HG02678 (cell line): Measurements from ENCODE around the gene TYW5.

Source experiments
- ATAC-seq: cut with Tn5 transposase; IDR thresholded peaks from one replicate; pipeline ENCODE4 v1.9.1; 2021; ENCODE audit warnings: mild to moderate bottlenecking, moderate library complexity; ENCODE audit not compliant: unreplicated experiment

The TYW5 gene, protein sequence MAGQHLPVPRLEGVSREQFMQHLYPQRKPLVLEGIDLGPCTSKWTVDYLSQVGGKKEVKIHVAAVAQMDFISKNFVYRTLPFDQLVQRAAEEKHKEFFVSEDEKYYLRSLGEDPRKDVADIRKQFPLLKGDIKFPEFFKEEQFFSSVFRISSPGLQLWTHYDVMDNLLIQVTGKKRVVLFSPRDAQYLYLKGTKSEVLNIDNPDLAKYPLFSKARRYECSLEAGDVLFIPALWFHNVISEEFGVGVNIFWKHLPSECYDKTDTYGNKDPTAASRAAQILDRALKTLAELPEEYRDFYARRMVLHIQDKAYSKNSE

DNA sequence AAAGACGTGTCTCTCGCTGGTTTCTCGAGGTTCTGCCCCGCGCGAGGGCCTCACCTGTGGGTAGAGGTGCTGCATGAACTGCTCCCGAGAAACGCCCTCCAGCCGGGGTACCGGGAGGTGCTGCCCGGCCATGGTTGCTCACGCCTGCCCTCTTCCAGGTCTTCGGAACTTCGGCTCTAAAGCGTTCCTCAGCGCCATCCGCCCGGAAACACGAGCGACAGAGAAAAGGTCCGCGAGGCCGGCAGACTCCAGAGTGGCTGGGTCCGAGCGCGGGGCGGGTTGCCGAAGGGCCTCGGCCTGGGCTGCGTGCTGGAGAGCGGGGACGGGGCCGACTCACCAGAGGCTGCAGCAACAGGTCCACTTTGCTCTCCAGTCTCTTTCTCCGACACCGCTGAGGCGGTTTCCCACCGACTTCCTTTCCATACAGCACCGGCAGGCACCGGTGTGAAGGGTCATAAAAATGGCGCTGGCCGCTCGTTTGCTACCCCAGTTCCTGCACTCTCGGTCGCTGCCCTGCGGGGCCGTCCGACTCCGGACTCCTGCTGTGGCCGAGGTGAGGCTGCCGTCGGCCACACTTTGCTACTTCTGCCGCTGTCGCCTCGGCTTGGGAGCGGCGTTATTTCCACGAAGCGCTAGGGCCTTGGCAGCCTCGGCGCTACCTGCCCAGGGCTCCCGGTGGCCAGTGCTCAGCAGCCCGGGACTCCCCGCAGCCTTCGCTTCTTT is at the start of gene TYW5, which contains the start of gene MAIP1:
Gene TYW5, minus strand, starts transcription at position 153 of the 723 bp plus-strand sequence. Its CDS starts 21 bp downstream, at position 132.
Gene MAIP1, plus strand, starts transcription at position 244 of the 723 bp plus-strand sequence. Its CDS starts 217 bp downstream, at position 461.
- peak; percentile 86 for ATAC-seq

DNA sequence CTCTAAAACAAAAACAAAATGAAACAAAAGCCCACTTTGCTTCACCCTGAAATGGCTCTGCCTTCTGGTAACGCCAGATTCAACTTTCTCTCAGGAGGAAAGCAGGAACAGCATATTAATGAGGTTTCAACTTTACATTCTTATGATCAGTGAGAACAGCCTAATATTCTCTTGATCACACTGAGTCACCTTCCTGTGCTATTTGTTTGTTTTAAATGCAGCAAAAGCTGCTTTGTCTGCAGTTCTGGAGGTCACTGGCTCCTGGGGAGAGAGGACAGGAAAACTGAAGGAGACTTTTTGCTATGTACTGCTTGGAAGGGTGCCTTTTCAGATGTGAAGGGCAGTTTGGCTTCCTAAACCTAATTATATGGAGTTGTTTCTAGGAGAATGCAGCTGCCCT is 48.2 kb upstream of the TYW5 start:
- no peak for ATAC-seq

DNA sequence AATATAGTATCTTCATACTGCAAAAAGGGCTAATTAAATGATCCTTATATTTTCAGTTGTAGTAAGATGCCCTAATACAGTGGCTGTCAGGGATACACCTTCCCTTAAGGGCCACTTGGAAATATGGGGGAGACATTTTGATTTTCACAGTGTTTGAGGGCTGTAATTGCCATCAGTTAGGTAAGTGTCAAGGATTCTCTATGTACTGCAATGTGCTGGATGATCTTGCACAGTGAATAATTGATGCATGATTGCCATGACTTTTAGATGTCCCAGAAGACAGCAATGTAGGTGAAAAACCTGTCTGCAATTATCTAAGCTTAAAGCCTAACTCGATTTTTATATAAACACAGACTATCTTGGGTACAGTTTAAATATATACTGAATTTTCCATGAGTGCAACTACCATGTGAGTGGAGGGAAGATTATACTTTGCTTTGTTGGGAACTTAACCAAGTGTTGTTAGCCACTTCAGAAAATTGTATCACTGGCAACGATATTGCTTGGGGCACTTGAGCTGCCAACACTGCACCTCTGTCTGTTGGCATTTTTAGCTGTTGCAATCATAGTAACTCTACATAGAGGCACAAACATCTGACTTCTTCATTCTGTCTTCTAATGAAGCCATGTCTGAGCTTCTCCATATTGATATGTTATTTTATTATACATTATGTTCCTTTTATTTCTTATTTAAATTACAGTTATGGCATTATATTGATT is 45.3 kb upstream of the TYW5 start:
- ATAC-seq: no peak

DNA sequence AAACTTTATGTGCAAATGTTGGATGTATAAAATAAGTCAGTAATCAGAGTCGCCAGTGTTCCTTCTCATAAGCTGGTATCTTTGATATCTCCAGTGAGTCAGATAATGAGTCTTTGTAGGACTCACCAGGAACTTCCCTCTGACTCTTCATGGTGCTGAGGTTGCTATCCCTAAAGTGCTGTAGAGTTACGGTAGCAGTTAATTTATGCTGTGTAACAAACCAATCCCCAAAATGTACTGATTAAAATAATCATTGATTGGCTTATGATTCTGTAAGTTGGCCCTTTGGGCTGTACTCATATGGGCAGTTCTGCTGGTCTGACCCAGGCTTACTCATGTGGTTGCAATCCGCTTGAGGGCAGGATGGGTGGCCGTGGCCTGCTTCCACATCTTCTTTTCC is 43.9 kb upstream of the TYW5 start:
- ATAC-seq: no peak

DNA sequence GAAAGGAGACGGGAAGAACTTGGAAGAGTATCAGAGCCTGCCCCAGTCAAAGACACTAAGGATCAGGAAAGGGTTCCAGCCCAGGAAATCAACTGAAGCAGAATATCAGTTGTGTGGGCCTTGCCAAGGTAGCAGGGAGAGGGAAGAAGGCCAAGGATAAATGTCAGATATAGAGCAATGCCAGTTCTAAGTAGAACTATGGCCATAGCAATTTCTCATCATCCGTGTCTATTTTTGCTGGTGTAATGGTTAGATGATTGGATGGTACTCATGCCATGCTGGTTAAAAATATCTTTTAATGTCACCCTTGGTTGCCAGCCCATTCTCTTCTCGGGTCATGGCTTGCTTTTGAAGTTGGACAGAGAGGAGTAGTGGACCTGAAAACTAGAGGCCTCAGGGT is 42.0 kb upstream of the TYW5 start:
- no peak for ATAC-seq

DNA sequence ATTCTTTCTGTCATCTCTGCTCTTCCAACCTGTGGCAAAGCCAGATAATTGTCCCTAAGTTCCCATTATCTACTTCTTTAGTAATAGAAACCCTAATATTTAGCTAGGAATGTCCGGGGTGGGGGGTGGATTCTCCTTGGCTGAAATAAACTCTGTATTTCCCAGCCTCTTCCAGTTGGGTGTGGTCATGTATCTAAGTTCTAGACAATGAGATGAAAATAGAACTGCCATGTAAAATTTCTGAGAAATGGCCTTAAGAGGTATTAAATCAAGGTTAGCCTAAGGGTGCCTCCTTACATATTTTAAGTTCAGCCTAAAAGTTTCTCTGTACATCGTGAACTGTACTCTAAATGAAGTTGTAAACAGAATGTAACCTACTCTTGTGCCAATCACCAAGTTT is 39.6 kb upstream of the TYW5 start:
- no peak for ATAC-seq

DNA sequence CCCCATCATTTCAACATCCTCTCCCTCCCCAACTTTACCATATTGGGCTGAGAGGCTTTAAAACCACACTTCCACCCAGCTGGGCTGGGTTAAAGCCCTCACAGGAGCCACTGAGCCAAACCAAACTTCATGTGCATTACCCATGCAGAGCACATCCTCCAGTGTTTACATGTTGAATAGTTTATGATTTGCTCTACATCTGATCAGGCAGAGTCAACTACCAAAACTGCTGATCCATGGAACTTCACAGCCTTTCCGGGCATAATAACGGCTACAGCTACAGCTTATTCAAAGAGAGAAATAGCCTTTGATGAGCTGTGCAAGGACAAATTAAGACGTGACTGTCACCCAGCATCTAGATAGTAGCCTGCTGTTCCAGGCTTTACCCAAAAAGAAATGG is 39.1 kb upstream of the TYW5 start:
- ATAC-seq: no peak

DNA sequence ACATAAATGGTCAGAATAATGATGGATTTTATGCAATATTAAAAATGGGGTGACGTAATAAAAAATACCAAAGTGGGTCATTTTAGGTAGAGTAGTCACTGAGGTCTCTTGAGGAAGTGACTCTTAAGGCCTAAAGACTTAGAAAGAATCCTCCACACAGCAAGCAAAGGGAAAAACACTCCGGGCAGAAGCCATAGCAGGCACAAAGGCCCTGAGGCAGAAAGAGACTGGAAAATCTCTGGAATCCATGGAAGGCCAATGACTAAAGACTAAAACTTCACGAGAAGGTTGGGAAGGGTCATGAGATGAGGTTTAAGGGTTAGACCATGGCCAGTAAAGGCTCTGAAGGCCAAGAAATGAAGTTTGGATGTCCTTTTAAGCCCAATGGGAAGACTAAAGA is 37.0 kb upstream of the TYW5 start:
- ATAC-seq: no peak

DNA sequence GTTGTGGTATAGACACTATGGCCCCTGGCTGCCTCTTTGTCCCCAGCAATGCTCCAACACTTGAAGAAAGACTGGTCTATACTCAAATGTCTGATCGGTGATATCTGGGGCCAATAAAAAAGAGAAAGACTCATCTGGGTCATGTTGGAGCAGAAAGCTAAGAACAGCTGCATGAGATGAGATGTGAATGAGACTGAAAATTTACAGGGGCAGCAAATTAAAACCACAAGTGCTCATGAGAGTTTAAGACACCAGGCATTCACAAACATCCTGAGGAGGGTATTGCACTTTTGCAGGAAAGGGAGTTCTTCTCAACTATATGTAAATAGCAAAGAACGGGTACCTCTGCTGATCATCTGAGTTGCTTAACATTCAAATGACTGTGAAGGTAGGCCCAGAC is 36.4 kb upstream of the TYW5 start:
- no peak for ATAC-seq

DNA sequence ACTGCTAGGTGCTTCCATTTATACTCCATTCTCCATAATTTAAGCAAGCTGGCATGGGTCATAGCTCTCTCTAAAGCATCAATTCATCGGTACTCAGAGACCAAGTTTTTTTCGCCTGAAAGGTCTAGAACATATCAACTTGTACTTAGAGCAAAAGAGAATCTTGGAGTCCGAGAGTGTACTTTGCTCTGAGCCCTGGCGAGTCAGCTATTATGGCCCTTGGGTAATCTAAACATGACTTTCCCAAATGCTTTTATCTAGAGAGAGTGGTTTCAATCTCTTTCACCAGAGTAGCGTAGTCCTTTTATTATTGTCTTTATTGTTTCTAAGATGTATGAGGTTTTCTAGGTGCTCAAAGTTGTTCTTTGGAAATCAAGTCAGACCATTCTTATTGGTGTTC is 34.5 kb upstream of the TYW5 start:
- no peak for ATAC-seq

DNA sequence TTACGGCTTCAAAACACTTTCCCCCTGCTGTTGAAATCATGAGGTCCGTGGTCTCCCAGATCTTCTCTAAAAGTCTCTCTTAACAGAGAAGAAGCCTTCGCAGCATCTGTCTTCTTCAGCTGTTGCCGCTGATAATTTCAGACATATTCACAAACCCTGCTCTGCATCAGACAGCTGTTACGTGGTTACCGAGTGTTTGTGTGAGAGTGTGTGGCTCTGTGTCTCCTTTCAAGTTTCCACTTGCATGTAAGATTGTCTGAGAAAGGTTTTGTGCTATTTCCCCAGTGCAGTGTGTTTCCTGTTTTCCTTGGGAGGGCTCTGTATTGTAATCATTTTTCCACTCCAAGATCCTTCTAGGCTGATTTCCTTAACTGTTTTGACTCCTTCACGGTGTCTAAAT is 32.9 kb upstream of the TYW5 start:
- ATAC-seq: no peak

DNA sequence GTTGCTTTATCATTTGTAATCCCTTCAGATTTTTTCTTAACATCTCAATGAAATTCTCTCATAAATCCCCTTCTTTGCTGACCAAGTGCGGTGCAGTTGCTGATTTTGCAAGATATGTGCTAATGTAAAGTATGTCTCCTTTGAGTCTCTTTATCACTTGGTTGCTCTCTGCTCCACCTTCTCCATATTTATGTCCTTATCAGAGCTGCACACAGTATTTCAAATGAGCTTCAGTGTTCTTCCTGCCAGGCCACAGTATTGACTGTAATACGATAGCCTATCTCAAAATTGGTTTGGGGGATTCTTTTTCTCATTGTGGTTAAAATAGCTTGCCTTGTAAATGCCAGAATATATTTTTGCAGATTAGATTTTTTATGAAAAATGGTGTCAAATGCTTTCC is 32.3 kb upstream of the TYW5 start:
- ATAC-seq: no peak

DNA sequence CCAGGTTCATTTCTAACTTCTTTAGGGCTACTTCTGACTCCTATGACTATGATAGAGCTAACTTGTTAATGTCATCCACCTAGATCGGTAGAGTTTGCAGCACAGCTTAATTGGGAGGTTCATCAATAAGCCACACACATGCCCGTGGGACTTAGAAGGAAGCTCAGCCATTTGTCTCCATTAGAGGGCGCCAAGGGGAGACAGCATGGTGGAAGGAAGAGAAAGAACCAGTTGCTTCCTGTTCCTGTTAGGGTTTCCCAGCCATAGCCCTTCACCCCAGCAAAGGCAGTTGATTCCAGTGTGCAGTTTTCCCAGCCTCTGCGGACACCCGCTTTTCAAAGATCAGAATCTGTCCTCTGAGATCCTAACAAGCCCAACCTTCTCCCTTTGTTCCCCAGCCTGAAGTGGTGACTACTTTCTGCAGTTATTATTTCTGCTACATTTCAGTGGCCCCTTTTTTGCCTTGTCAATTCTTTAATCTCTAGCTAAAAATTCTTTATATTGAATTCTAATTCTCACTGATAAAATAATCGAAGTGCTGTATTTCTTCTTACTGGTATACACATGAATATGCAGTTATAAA is 30.4 kb upstream of the TYW5 start:
- ATAC-seq: peak; percentile 67

DNA sequence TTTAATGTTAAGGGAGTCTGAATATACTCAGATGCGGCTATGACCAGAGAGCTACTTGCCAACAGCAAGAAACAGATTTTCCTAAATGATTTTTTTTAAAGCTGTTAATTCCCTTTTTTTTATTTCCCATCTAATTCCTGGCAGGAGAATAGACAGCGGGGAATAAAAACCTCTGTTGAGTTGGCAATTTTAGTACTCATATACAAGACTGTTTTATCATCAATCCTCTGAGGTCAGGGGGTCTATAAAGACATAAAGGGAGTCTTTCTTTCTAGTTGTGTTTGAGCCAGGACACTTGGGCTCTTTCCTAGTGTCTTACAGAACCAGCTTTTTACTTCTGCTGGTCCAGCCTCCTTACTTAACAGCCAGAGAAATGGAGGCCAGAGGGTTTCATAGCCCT is 29.5 kb upstream of the TYW5 start:
- no peak for ATAC-seq

DNA sequence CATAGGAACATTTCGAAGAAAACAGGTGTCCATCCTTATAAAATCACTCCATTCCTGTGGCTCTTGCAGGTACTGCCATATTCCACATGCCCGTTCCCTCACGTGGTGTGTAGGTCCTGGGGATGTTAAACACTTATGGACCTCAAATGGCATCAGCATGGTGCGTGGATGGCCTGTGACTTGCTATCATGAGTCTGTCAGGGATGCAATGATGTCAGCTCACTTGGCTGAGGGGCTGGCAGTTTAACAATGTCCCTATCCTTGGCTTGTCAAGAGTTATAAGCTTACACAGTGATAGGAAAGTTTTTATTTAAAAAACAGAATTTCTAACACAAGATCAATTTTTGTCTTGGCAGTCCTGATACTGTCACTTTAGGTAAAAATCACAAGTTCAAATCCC is 28.9 kb upstream of the TYW5 start:
- no peak for ATAC-seq

DNA sequence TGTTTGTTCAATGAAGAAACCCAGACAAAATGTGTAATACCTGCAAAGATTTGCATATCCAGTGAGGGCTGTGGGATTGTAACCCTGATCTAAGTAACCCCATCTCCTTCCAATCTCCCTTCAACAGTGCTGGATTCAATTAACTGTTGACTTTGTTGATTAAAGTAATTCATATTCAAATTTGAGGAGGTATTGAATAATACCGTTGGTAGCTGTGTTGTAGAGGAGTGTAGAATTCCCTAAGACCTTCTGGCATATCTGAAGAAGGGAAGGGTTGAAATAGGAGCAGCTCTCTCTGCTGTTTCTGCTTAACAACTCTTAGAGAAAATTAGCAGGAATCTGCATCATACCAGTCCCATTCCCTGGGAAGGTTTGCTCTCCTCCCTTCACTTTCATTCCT is 28.2 kb upstream of the TYW5 start:
- no peak for ATAC-seq

DNA sequence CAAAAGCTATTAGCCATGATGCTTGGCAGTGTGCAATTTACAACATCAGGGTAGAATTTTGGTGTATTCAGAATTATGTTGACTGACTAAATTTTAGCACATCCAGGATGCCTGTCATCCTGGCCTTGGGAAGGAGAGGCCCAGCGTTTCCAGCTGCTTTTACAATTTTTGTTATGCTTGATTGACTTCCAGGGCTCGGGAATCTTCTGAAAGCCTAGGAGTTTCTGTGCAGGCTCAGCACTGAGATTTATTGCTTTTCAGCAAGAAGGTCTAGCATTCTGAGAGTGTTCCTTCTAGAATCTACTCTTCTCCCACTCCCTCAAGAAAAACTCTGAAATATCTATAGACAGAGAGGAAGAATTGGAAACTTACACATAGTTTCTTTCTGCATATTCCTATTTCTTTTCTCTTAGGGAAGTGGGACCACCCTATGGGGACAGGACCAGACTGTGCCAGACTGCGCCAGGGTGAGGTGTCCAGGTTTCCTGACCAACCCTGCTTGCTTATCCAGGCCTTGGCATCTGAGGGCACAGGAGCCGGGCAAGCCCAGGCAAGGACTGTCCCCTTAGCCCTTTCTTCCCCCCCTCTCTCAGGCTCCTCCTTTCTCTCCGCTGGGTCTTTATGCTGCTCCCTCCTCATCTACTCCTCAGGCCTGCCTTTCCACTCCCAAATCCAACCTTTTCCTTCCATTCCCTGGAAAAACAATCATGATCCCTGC is 27.0 kb upstream of the TYW5 start:
- no peak for ATAC-seq

DNA sequence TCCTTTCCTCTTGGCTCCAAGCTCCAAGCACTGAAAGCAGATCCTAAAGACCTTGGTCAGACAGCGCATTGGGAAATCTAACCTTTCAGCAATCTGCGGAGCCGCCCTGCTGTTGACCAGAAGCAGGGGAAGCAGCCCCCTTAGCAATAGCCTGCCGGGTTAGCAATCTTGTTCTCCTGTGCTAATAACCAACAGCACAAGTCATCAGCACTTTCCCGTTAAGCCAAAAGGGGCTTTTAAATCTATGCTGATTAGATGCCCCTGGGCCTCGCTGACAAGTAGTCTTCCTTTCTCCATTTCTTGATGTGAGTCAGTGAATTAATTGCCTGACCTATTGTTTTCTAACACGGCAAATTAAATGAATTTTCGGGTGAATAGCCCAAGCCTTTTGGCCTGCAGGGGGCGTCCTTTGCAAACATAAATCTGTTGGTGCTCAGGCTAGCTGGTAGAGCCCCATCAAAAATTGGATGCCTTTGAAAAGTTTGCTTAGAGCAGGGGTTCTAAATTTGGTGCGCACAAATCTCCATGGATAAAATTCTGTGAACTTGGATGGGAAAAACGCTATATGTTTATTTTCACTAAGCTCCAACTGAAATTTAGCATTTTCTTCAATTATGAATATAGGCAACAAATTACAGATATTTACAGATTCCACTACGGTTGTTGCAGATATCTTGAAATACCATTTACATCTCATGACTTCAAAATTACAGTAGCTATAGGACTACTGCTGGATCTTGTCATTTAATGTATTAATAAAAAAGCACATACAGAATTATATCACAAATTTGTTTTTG is 24.7 kb upstream of the TYW5 start:
- ATAC-seq: no peak

DNA sequence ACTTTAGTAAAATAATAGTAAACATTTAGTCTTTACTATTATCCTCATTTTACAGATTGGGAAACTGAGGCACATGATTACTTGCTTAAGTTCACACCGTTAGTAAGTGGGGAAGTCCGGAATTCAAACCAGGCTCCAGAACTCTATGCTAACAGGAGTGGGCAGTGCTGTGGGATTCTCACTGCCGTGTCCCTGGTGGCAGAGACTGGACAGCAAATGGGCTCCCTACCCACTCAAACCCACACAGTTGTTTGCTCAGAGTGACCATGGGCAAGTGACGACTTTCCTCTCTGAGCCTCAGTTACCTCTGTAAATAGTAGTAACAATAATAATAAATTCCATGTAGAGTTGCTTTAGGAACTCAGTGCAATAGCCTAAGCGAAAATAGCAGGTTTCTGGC is 24.1 kb upstream of the TYW5 start:
- no peak for ATAC-seq

DNA sequence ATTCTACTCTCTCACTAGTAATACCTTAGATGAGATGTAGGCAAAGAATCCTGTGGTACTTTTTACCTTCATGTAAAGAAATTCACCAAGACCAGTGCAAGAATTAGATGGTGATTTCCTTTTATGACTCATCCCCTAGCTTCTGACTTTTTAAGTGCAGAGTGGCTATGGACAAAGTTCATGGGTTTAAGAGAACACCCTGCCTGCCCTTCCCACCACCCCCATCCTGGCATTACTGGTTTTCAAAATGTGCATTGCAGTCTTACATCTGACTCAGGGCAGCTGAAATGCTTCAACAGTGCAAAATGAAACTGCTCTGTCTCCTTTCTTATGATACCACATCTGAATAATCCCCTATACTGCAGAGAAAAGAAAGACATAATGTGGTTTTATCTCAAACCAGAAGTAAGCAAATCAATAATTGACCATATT is 22.7 kb upstream of the TYW5 start:
- peak; percentile 78 for ATAC-seq
